ENCODE data around the gene UBE2J2.

DNA sequence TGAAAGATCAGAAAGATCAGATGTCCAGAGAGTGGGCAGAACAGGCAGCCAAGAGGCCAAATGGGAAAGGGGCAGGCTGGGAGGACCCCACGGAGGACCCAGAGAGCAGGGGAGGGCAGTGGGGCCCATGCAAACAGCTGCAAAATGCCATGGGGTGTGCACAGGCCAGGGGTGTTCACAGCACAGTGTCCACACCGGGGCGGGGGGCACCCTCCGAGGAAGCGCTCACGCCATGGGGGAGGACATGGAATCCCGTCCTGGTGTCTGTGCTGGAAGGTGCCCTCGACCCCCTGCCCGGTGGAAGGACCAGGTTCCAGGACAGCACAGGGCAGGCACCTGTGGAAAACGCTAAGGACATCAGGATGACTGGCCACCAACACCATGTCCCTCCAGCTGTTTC lies 49.3 kb upstream of the UBE2J2 start:
- TF ChIP-seq, protein P1, sequence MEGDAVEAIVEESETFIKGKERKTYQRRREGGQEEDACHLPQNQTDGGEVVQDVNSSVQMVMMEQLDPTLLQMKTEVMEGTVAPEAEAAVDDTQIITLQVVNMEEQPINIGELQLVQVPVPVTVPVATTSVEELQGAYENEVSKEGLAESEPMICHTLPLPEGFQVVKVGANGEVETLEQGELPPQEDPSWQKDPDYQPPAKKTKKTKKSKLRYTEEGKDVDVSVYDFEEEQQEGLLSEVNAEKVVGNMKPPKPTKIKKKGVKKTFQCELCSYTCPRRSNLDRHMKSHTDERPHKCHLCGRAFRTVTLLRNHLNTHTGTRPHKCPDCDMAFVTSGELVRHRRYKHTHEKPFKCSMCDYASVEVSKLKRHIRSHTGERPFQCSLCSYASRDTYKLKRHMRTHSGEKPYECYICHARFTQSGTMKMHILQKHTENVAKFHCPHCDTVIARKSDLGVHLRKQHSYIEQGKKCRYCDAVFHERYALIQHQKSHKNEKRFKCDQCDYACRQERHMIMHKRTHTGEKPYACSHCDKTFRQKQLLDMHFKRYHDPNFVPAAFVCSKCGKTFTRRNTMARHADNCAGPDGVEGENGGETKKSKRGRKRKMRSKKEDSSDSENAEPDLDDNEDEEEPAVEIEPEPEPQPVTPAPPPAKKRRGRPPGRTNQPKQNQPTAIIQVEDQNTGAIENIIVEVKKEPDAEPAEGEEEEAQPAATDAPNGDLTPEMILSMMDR (IDR thresholded peaks at IDR 0.05) = no peak
- no peak for TF ChIP-seq EP300 (IDR thresholded peaks at IDR 0.05)
